Caki2 (cell line): ENCODE results near the gene ELFN2. TPM values are rescaled to one million over a fixed set of nuclear protein-coding genes. Genes with fewer than 3 reads are reported as not detected.
A peak's percentile ranks its signal among the peaks of the same experiment; 100 is the strongest.
"Not testable (repeated sequence)": the region's sequence is repeated elsewhere in the genome, so short reads cannot be mapped to it uniquely, and the experiment has no call there.

Experiments used
- DNase-seq: peaks from one replicate; pipeline ENCODE4 v3.0.0-alpha.2; 2015; ENCODE audit warnings: low read depth
- in situ Hi-C: cut with HindIII; loops from 2 replicates; pipeline ENCODE4 v1.10.0; 2016; ENCODE audit warnings: low sequenced_read_pairs, low pct_unique_long_range_greater_than_20kb, mixed read lengths
- total RNA-seq: library from RNA; depleted of rRNA; stranded (reverse); fragments of >200 nt; shearing (Covaris generic); gene quantifications from 2 replicates; pipeline ENCODE4 v1.2.3, GENCODE V29; 2014; ENCODE audit warnings: low replicate concordance; rRNA removed

The ELFN2 gene, protein sequence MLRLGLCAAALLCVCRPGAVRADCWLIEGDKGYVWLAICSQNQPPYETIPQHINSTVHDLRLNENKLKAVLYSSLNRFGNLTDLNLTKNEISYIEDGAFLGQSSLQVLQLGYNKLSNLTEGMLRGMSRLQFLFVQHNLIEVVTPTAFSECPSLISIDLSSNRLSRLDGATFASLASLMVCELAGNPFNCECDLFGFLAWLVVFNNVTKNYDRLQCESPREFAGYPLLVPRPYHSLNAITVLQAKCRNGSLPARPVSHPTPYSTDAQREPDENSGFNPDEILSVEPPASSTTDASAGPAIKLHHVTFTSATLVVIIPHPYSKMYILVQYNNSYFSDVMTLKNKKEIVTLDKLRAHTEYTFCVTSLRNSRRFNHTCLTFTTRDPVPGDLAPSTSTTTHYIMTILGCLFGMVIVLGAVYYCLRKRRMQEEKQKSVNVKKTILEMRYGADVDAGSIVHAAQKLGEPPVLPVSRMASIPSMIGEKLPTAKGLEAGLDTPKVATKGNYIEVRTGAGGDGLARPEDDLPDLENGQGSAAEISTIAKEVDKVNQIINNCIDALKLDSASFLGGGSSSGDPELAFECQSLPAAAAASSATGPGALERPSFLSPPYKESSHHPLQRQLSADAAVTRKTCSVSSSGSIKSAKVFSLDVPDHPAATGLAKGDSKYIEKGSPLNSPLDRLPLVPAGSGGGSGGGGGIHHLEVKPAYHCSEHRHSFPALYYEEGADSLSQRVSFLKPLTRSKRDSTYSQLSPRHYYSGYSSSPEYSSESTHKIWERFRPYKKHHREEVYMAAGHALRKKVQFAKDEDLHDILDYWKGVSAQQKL
- total RNA-seq: 10.2 and 12.9 TPM in 2 replicates

GRCh38 chr22:37427135-37427710, at the start of gene ELFN2:
Gene ELFN2, minus strand, starts transcription at chr22:37427479. Its CDS starts 51,945 bp downstream, at chr22:37375534.
- DNase-seq: peak; percentile 46
- in situ Hi-C loops: no loop called here

DNA sequence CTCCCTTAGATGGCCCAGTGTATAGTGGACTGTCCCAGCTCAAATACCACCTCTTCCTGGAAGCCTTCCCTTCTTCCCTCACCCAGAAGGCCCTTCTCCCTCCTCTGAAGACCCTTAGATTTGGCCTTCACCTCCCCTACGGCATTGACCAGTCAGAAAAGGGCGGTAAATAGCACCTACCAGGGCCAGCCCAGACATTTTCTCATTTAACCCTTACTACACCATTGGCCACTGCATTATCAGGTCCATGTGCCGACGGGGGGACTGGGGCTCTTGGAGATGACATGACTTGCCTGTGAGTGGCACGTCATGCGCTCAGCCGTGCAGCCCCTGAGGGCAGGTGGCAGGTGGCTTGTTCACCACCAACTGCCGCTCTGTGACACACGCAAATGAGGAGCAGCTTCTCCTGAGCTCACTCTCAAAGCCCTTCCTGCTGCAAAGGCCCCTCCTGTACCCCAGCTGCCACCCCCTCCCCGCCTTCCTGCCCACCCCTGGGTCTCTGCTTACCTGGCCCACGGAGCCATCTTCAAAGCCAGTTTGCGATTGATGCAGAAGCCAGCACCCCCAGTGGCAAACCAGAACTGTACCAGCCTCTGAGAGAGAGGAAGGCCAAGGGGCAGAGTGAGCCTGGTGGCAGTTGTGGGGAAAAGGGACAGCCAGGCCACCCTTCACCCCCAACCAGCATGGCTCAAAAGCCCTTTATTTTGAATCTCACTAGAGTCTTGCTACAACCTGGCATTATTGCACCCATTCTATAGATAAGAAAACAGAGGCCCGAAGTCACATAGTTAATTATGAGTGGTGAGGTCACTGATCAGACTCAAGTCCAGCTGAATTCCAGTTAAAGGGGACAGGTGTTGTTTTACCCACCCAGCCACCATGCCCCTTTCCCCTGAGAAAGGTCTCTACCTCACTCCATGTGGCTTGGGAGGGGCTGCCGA, 49.4 kb upstream of the ELFN2 start:
- DNase-seq: no peak
- in situ Hi-C loops: no loop called here

DNA sequence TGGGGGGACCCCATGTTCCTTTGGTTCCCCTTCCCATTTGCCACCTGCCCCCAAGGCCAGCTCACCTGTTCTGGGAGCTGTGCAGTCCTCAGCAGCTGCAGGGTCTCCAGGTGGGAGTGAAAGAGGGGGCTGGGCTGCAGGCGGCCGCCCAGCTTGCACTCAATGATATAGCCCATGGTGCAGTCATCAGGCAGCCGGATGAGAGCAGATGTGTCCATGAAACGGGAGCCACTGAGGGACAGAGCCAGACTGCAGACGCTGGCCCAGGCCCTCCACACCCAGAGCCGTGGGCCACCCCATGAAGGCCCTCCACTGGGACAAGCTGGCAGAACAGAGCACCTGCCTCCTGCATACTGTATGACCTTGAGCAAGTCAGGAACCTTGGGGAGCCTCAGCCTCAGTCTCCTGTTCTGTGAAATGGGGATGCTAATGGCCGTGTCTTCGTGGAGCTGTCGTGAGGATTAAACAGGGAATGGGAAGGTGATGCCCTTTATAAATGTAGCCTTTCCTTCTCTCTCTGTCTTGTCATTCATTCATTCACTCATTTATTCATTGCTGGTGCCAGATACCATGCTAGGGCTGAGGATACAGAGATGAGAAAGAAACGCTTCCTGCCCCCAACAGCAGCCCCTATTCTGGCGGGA, 47.3 kb upstream of the ELFN2 start:
- in situ Hi-C loops: no loop called here
- DNase-seq: no peak

DNA sequence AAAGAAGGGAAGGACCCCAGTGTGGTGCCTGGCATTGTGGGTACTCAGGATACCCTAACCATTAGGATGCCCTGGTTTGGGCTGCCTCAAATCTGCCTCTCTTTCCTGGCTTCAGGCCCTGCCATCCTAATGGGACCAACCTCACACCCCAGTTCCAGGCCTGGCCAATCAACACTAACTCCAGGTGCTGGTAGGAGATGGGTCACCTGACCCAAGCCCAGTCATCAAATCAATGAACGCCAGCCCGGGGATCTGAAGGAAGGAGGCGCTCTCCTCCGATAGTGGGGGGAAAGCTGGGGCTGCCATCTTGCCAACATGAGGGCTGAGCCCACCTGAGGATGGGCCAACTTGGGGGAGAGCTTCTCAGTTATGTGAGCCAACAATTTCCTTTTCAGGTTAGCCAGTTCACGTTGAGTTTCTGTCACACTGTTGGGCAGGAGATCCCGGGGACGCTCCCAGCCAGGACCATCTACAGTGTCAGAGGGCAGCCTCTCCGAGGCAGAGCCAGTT, 46.2 kb upstream of the ELFN2 start:
- no peak for DNase-seq
- in situ Hi-C loops: no loop called here

DNA sequence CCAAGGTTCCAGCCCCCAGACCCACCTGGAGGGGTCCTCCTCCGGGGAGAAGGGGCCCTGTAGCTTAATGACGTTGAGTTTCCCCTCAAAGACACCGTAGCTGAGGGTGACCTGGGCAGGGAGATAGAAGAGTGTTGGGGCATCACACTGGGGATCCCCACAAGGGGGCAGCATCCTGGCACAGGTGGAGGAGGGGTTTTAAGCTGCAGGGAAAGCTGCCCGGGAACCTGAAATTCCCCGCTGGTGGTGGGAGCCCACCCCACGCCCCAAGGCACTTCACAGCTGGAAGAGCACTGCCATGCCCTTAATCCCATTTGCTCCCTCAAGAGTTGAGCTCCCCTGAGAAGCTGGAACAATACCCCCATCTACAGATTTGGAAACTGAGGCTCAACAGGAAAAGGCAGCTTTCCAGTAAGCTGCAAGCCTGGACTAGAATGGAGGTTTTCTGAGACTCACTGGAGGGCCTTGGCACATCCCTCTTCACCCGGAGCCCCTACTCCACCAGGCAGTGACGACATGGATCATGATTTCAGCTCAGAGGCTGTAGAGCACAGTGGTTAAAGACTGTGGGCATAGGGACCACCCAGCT, 45.2 kb upstream of the ELFN2 start:
- DNase-seq: no peak
- in situ Hi-C loops: no loop called here

DNA sequence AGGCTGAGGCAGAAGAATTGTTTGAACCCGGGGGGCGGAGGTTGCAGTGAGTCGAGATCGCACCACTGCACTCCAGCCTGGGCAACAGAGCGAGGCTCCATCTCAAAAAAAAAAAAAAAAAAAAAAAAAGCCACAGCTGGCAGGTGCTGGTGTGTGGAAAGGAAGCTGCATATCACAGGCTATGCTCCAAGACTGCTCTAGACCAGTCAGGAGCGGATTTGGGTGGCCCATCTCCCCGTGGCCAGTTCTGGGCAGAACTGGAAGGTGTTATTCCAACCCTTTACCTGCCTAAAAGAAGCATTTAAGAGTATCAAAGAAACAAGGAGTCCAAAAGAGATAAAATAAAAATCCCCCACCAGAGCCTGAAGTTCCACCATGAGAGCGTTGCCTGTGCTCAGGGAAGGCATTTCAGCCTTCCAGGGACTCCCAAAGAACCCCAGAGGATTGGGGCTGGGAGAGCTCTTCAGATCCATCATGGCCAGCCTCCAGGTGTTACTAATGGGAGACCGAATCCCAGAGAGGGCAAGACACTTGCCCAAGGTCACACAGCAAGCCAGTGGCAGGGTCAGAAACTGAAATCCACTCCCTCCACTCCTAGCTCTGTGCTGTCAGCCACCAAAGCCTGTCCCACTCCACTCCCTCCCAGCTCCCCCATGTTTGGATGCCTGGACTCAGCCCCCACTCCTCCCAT, 44.6 kb upstream of the ELFN2 start:
- no peak for DNase-seq
- in situ Hi-C loops: no loop called here

GRCh38 chr22:37470087-37470445, 42.8 kb upstream of the ELFN2 start:
- in situ Hi-C loops: no loop called here
- no peak for DNase-seq

GRCh38 chr22:37469416-37470086, 42.3 kb upstream of the ELFN2 start:
- DNase-seq: no peak
- in situ Hi-C loops: no loop called here

- in situ Hi-C loops: not testable (repeated sequence)
Observed at GRCh38 chr22:37468201-37468695, 41.0 kb upstream of the ELFN2 start.

GRCh38 chr22:37467391-37467955, 40.2 kb upstream of the ELFN2 start:
- in situ Hi-C loops: no loop called here
- DNase-seq: no peak

More at GRCh38 chr22:37468201-37468695, 41.0 kb upstream of the ELFN2 start:
- DNase-seq: not testable (repeated sequence)

- in situ Hi-C loops: no loop called here
- no peak for DNase-seq
Observed at GRCh38 chr22:37464181-37464580, 36.9 kb upstream of the ELFN2 start.

- DNase-seq: peak; percentile 50
- in situ Hi-C loops: no loop called here
Observed at GRCh38 chr22:37462983-37463382, 35.7 kb upstream of the ELFN2 start.

DNA sequence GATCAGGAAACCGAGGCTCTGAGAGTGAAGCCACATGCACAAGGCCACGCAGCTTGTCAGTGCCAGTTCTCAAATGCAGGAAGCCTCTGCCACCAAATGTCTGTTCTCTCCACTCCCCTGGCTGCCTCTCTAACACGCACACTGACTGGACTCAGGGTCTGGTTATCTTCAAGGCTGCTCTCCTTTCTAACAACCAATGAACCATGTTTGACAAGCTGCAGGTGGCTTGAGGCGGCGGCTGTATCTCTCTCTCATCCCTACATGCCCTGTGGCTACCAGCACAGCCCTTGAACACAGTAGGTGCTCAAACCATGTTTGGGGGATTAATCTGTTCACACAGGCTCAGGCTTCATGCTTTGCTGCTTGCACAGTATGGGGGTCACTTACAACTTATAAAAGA, 35.2 kb upstream of the ELFN2 start:
- DNase-seq: no peak
- in situ Hi-C loops: no loop called here

DNA sequence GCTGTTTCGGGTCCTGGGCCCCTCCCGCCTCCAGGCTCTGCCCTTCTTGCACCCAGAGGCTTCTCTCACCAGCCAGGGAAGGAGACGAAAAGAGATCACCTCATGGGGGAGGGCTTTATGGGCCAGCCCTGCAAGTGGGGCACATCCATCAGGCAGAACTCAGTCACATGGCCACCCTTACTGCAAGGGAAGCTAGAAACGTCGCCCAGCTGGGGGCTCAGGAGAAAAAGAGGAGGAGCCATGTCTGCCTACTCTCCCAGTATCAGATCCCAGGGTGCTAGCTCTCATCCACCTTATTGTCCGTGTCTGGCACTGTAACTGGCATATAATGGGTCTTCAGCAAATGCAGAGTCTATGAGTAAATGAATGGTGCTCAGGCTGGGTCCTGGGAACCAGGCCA, 34.7 kb upstream of the ELFN2 start:
- DNase-seq: no peak
- in situ Hi-C loops: no loop called here

DNA sequence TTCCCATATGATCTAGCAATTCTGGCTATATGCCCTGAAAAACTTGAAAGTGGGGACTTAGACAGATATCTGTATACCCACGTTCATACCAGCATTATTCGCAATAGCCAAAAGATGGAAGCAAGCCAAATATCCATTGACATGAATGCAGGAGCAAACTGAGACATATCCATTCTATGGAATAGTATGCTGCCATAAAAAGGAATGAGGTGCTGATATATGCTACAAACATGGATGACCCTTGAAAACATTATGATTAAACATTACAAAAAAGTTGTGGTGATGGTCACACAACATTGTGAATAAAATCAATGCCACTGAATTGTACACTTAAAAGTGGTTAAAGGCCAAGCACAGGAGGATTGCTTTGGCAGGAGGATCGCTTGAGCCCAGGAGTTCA, 33.4 kb upstream of the ELFN2 start:
- in situ Hi-C loops: no loop called here
- DNase-seq: no peak

DNA sequence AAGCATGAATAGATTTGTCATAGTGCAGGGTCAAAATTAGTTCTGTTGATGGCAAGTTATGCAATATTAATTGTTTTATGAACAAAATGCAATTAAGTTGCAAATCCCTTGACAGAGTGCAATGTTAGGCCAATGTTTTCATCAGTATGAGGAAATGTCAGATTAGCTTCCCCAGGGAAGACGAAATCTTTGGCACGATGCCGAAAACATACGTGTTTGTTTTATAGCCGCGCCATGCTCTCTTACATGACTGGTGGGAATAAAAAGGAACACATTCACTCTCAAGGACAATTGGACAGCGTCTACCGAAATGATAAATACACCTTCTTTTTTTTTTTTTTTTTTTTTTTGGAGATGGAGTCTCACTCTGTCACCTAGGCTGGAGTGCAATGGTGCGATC, 31.9 kb upstream of the ELFN2 start:
- no peak for DNase-seq
- in situ Hi-C loops: no loop called here
